ENCODE data around the gene CACNA1S. TPM values are rescaled to one million over a fixed set of nuclear protein-coding genes. Genes with fewer than 3 reads are reported as not detected.

CACNA1S gene
- total RNA-seq, 1 donor from 2014 or later: not detected

- Histone ChIP-seq H3K4me1 (no peaks in the 10 kb centered on the region), H3K9me3 (no peaks in the 10 kb centered on the region), H3K36me3 (peaks cover 0 to 4% of the 10 kb centered on the region in 2 donors), H3K27ac (no peak overlapping the region), H3K27me3 (no peaks in the 10 kb centered on the region), H3K4me3 (no peak overlapping the region)
- no peak for DNase-seq (ENCODE audit: low spot score in 2 of 2)
- intact Hi-C loops (cut with DNase I): no loop called here
- TF ChIP-seq, protein P1, sequence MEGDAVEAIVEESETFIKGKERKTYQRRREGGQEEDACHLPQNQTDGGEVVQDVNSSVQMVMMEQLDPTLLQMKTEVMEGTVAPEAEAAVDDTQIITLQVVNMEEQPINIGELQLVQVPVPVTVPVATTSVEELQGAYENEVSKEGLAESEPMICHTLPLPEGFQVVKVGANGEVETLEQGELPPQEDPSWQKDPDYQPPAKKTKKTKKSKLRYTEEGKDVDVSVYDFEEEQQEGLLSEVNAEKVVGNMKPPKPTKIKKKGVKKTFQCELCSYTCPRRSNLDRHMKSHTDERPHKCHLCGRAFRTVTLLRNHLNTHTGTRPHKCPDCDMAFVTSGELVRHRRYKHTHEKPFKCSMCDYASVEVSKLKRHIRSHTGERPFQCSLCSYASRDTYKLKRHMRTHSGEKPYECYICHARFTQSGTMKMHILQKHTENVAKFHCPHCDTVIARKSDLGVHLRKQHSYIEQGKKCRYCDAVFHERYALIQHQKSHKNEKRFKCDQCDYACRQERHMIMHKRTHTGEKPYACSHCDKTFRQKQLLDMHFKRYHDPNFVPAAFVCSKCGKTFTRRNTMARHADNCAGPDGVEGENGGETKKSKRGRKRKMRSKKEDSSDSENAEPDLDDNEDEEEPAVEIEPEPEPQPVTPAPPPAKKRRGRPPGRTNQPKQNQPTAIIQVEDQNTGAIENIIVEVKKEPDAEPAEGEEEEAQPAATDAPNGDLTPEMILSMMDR (IDR thresholded peaks at IDR 0.05): no peak
These were observed 15.7 kb upstream of the CACNA1S start for GRCh38 chr1:201127755-201128455.

- H3K4me1 ChIP-seq: no peaks in the 10 kb centered on the region
- no peak for DNase-seq (ENCODE audit: low spot score in 2 of 2)
- no peak within 1 kb of the TSS for H3K4me3 ChIP-seq
- intact Hi-C loops (cut with DNase I): no loop called here
- no peaks in the 10 kb centered on the region for H3K27me3 ChIP-seq
- TF ChIP-seq, protein P1 (IDR thresholded peaks at IDR 0.05): no peak
- no peaks in the 10 kb centered on the region for H3K9me3 ChIP-seq
- H3K36me3 ChIP-seq: no peaks in the 10 kb centered on the region
- H3K27ac ChIP-seq: no peak within 1 kb of the TSS
These were observed 14.9 kb upstream of the CACNA1S start, which contains the start of gene ASCL5 for GRCh38 chr1:201126832-201127754. ASCL5 (minus strand) TSS chr1:201127184; CDS start chr1:201115372, 11,812 bp downstream.

DNA sequence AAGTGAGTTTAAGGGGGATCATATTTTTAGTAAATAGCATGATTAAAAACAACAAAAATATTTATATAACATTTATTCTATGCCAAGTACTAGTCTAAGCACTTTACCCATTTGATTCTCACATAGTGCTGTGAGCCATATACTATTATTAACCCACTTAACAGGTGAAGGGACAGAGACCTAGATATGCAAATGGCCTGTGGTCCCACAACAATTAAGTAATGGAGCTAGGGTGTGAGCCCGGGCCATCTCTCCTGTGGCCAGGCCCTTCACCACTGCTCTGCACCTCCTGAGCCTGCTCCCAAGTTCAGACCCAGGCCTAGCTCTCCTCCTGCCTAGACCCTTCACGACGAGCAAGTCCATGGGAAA, 14.2 kb upstream of the CACNA1S start:
- no peaks in the 10 kb centered on the region for H3K9me3 ChIP-seq
- TF ChIP-seq, protein P1 (IDR thresholded peaks at IDR 0.05): no peak
- H3K36me3 ChIP-seq: no peaks in the 10 kb centered on the region
- H3K4me3 ChIP-seq: no peak overlapping the region
- H3K4me1 ChIP-seq: no peaks in the 10 kb centered on the region
- no peaks in the 10 kb centered on the region for H3K27me3 ChIP-seq
- H3K27ac ChIP-seq: no peak overlapping the region
- DNase-seq (ENCODE audit: low spot score in 2 of 2): no peak
- intact Hi-C loops (cut with DNase I): no loop called here

- intact Hi-C loops (cut with DNase I): no loop called here
- TF ChIP-seq, protein P1 (IDR thresholded peaks at IDR 0.05): no peak
- no peaks in the 10 kb centered on the region for H3K36me3 ChIP-seq
- H3K4me1 ChIP-seq: no peaks in the 10 kb centered on the region
- no peak for DNase-seq (ENCODE audit: low spot score in 2 of 2)
- no peak overlapping the region for H3K4me3 ChIP-seq
- H3K9me3 ChIP-seq: no peaks in the 10 kb centered on the region
- H3K27me3 ChIP-seq: no peaks in the 10 kb centered on the region
- H3K27ac ChIP-seq: no peak overlapping the region
These were observed 13.6 kb upstream of the CACNA1S start for GRCh38 chr1:201125800-201126199.

GRCh38 chr1:201125019-201125418, 12.8 kb upstream of the CACNA1S start:
- intact Hi-C loops (cut with DNase I): no loop called here
- no peak overlapping the region for H3K4me3 ChIP-seq
- H3K27ac ChIP-seq: no peak overlapping the region
- H3K36me3 ChIP-seq: no peaks in the 10 kb centered on the region
- TF ChIP-seq, protein P1 (IDR thresholded peaks at IDR 0.05): no peak
- H3K9me3 ChIP-seq: no peaks in the 10 kb centered on the region
- H3K4me1 ChIP-seq: no peaks in the 10 kb centered on the region
- no peaks in the 10 kb centered on the region for H3K27me3 ChIP-seq
- no peak for DNase-seq (ENCODE audit: low spot score in 2 of 2)

Data from ascending aorta (tissue), 2 donors.